Small intestine (tissue), 7 donors: ENCODE results near the gene ENGASE. TPM values are rescaled to one million over a fixed set of nuclear protein-coding genes. Genes with fewer than 3 reads are reported as not detected.

Experiments
- DNase-seq, 2 donors: peaks; one replicate each; pipeline versions ENCODE4 v3.0.0 to v3.0.0-alpha.2; 2013
- FAIRE-seq: peaks from 2 replicates; lab custom pipeline; 2012; peaks lifted over from hg19 to GRCh38; lab: Jason Lieb, UNC
- H3K27ac ChIP-seq, 3 donors: one replicate each; pipeline ENCODE4 v1.5.1; 2013; ENCODE audit warnings: low read length in 2 of 3, mild to moderate bottlenecking in 2 of 3, control low read depth in 1 of 3, inconsistent platforms in 1 of 3, low read depth in 1 of 3, moderate library complexity in 1 of 3
- H3K27me3 ChIP-seq, 3 donors: one replicate each; pipeline ENCODE4 v1.6.1; 2013; ENCODE audit warnings: low read length in 3 of 3, inconsistent platforms in 1 of 3; ENCODE audit not compliant: control insufficient read depth in 3 of 3, insufficient read depth in 3 of 3
- H3K36me3 ChIP-seq, 3 donors: one replicate each; pipeline ENCODE4 v1.6.1; 2013; ENCODE audit warnings: low read length in 3 of 3, inconsistent platforms in 1 of 3, low read depth in 1 of 3, mild to moderate bottlenecking in 1 of 3, moderate library complexity in 1 of 3; ENCODE audit not compliant: control insufficient read depth in 3 of 3, insufficient read depth in 2 of 3
- H3K4me1 ChIP-seq, 3 donors: one replicate each; pipeline ENCODE4 v1.6.1; 2013; ENCODE audit warnings: low read length in 2 of 3, inconsistent platforms in 1 of 3, low read depth in 1 of 3, mild to moderate bottlenecking in 1 of 3, moderate library complexity in 1 of 3; ENCODE audit not compliant: control insufficient read depth in 3 of 3, insufficient read depth in 2 of 3
- H3K4me3 ChIP-seq, 3 donors: one replicate each; pipeline ENCODE4 v1.5.1; 2013; ENCODE audit warnings: low read length in 3 of 3, control low read depth in 1 of 3, inconsistent platforms in 1 of 3, low read depth in 1 of 3, mild to moderate bottlenecking in 1 of 3, moderate library complexity in 1 of 3
- H3K9me3 ChIP-seq, 2 donors: one replicate each; pipeline ENCODE4 v1.6.1; 2013; ENCODE audit warnings: low read depth in 1 of 2, low read length in 1 of 2; ENCODE audit not compliant: control insufficient read depth in 2 of 2, insufficient read depth in 1 of 2
- WGBS, 3 donors: extraction: QIAGEN DNeasy Blood & Tissue Kit; methylation state at CpG; one replicate each; pipeline ENCODE4 v1.1.7; 2013; 5-methylcytosine and 5-hydroxymethylcytosine counted together
- polyA plus RNA-seq, 4 donors: library from polyadenylated mRNA; stranded (reverse) in 3 of 4; unstranded in 1 of 4; fragments of 200-250 nt in 3 of 4; fragments of 120-200 nt in 1 of 4; gene quantifications; one replicate each; pipeline versions ENCODE4 v1.2.1 to v1.2.3, GENCODE V29; 2013
- donor health status: healthy with polysubstance abuse.
- donor health status: control.
- donor health status: control.
- donor health status: Bipolar disorder and iron deficiency.
- donor health status: healthy.

The ENGASE gene
- polyA plus RNA-seq, 4 donors: 17.6 to 87.9 (median 31.0) TPM

DNA sequence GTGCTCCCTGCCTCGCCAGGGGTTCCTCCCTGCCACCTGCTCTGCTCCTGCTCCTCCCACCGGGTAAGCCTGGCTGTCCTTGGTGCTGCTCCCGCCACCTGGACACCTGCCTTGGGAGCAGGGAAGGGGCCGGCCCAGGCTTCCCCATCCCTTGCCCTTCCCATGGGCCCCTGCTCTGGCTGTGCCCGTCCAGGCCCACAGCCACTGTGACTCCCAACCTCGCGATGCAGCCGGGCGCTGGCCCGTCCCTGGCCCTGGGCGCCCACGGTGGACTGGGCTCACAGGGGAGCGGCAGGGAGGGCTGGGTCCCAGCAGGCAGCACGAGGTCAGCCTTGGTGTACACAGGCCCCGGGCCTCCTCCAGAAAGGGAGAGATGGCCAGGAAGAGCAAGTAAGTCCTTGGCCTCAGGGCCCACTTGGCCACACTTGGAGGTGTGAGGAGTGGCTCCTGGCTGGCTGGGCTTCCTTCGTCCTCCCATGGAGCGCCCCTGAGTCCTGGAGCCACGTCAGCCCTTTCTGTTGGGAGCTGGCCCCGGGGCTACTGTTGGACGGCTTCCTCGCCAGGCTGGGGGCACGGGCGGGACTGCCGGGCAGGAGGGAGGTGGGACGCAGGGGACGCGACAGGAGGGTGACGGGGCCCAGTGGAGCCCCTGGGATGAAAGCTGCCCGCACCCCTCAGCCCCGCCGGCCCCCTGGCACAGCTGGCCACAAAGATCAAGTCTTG is 15.3 kb downstream of the ENGASE start:
- peaks cover 0 to 3% (median 0%) of the 10 kb centered on the region in 3 donors for H3K4me1 ChIP-seq
- H3K4me3 ChIP-seq: no peak overlapping the region
- FAIRE-seq: no peak
- H3K27me3 ChIP-seq: peaks cover 1 to 19% (median 6%) of the 10 kb centered on the region in 3 donors
- H3K36me3 ChIP-seq: peaks cover 1 to 43% (median 12%) of the 10 kb centered on the region in 3 donors
- WGBS, 3 donors: 28 to 76% (median 50%) methylated on average over 28 to 31 of the region's 31 CpGs
- no peaks in the 10 kb centered on the region for H3K9me3 ChIP-seq
- no peak overlapping the region for H3K27ac ChIP-seq
- no peak for DNase-seq

DNA sequence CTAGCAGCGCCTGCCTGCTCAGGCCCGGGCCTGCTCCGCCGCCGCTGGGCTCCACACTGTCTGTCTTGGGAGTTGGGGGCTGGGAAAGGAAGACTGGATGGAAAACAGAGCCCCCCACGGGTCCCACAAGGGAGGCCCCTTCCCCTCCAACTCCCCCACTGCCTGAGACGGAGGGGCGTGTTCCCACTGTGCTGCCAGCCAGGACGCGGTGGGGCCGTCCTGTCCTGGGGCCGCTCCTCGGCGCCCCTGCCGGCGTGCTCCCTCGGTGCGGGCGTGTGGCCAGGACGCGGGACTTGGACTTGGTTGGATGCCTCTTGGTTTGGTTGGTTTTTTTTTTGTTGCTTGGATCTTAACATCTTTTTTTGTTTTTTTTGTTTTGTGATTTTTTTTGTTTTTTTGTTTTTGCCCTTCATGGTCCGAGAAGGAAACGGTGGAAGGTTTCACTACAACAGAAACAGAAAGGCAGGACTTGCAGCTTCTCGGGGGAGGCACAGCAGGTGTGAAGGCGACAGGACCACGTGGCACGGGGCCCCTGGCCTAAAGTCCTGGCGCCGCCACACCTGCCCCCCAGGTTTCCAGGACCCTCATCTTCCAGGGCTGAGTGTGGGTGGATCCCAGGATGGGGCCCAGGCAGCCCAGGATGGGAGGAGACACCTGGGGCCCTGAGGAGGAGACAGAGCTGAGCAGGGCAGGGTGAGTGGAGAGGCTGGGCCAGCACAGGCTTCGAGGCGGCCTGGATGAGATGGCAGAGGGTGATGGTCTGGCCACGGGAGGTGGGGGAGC is 16.0 kb downstream of the ENGASE start:
- FAIRE-seq (no peak), DNase-seq (peak; percentile 29 to 48)
- no peak overlapping the region for H3K4me3 ChIP-seq
- H3K27ac ChIP-seq: no peak overlapping the region
- H3K36me3 ChIP-seq: peaks cover 0 to 36% (median 6%) of the 10 kb centered on the region in 3 donors
- H3K9me3 ChIP-seq: no peaks in the 10 kb centered on the region
- WGBS, 3 donors: 22 to 38% (median 28%) methylated on average over 31 to 32 of the region's 32 CpGs
- H3K27me3 ChIP-seq: peaks cover 2 to 26% (median 6%) of the 10 kb centered on the region in 3 donors
- H3K4me1 ChIP-seq: peaks cover 0 to 3% (median 0%) of the 10 kb centered on the region in 3 donors

DNA sequence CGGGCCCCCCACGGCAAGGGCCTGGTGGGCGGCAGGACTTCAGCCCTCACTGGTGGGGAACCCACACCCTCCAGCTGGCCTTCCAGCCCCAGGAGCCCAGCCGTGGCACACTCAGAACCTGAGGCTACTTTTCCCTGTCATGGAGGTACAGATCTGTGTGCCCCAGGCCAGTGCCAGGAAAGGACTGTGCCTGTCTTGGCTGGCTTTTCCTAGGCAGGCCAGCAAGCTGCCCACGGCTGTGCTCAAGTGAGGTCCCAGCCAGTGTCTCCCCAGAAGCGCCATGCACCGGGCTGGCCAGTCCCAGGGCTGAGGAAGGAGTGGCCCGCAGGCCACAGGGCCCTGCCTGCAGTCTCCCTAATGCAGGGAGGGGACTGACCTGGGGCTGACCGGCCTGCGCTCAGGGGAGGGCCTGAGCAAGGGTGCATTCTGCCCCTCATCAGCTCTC is 16.6 kb downstream of the ENGASE start:
- Histone ChIP-seq H3K27ac (no peak overlapping the region), H3K4me3 (no peak overlapping the region), H3K4me1 (peaks cover 0 to 3% (median 0%) of the 10 kb centered on the region in 3 donors), H3K27me3 (peaks cover 2 to 29% (median 6%) of the 10 kb centered on the region in 3 donors), H3K9me3 (no peaks in the 10 kb centered on the region), H3K36me3 (peaks cover 0 to 30% (median 0%) of the 10 kb centered on the region in 3 donors)
- FAIRE-seq (no peak), DNase-seq (no peak)
- WGBS, 3 donors: 57 to 80% (median 73%) methylated on average over 9 to 10 of the region's 10 CpGs

DNA sequence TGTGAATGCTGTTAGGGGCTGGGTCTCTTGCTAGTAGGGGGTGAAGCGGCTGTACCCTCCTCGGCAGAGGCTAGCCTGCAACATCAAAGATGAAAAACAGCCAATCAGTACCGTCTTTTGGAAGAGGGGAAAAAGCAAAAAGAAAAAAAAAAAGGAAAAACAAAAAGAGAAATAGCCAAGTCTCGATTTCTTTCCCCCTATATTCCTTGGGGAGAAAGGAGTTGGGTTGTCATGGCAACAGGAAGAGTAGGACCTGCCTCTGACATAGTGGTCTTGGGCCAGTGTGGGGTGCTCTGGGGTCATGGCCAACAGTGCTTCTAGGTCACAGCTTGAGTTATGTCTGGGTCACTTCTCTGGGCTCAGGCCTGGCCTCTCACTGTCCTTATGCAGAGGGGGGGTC is 17.9 kb downstream of the ENGASE start:
- DNase-seq (no peak), FAIRE-seq (no peak)
- Histone ChIP-seq H3K9me3 (no peaks in the 10 kb centered on the region), H3K4me3 (no peak overlapping the region), H3K27ac (no peak overlapping the region), H3K4me1 (peaks cover 0 to 3% (median 0%) of the 10 kb centered on the region in 3 donors), H3K27me3 (peaks cover 5 to 39% (median 6%) of the 10 kb centered on the region in 3 donors), H3K36me3 (peaks cover 0 to 17% (median 0%) of the 10 kb centered on the region in 3 donors)
- 47 to 59% (median 57%) methylated on average over 4 of the region's 4 CpGs for WGBS, 3 donors

DNA sequence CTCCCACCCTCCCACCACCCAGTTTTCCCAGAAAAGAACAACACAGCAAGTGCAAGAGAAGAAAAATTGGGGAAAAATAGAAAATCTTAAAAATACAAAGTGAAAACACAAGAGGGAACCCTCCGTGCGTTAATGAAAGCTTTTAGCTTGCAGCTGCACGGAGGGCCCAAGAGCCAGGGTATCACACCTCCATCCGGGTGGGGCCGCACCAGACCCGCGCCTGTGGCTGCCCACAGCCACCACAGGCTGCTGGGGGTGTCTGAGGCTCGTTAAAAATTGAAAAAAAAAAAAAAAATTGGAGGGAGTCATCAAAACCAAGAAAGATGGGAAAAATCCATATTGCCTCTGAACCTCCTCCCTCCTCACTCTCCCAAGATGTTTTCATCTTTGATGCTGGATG is 18.6 kb downstream of the ENGASE start:
- H3K36me3 ChIP-seq: peaks cover 0 to 10% (median 0%) of the 10 kb centered on the region in 3 donors
- H3K9me3 ChIP-seq: no peaks in the 10 kb centered on the region
- H3K27me3 ChIP-seq: peaks cover 6 to 46% (median 11%) of the 10 kb centered on the region in 3 donors
- H3K4me3 ChIP-seq: no peak overlapping the region
- peaks cover 0 to 3% (median 0%) of the 10 kb centered on the region in 3 donors for H3K4me1 ChIP-seq
- H3K27ac ChIP-seq: no peak overlapping the region
- FAIRE-seq: no peak
- no peak for DNase-seq
- WGBS, 3 donors: 15 to 53% (median 42%) methylated on average over 8 of the region's 8 CpGs

DNA sequence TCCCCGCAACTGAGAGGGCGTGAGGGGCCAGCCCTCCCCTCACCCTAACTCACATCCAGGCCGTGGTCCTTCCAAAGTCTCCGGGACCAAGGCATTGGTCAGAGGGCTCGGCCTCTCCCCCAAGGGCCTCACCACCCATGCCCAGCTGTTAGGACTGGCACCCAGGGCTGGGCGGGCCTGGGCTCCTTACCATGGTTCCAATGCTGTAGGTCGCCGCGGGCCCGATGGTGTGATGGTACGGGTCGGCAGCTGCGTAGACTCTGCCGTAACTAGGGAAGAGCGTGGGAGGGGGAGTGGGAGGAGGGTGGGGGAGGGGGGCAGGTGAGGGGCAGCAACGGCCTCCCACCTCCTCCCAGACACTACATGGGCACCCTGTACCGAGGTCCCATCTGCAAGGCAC is 19.6 kb downstream of the ENGASE start:
- no peak overlapping the region for H3K27ac ChIP-seq
- FAIRE-seq (no peak), DNase-seq (no peak)
- 78 to 84% (median 83%) methylated on average over 14 to 17 of the region's 17 CpGs for WGBS, 3 donors
- peaks cover 0 to 3% (median 0%) of the 10 kb centered on the region in 3 donors for H3K4me1 ChIP-seq
- peaks cover 0 to 1% (median 0%) of the 10 kb centered on the region in 3 donors for H3K36me3 ChIP-seq
- H3K27me3 ChIP-seq: peaks cover 6 to 56% (median 16%) of the 10 kb centered on the region in 3 donors
- H3K9me3 ChIP-seq: no peaks in the 10 kb centered on the region
- H3K4me3 ChIP-seq: no peak overlapping the region

DNA sequence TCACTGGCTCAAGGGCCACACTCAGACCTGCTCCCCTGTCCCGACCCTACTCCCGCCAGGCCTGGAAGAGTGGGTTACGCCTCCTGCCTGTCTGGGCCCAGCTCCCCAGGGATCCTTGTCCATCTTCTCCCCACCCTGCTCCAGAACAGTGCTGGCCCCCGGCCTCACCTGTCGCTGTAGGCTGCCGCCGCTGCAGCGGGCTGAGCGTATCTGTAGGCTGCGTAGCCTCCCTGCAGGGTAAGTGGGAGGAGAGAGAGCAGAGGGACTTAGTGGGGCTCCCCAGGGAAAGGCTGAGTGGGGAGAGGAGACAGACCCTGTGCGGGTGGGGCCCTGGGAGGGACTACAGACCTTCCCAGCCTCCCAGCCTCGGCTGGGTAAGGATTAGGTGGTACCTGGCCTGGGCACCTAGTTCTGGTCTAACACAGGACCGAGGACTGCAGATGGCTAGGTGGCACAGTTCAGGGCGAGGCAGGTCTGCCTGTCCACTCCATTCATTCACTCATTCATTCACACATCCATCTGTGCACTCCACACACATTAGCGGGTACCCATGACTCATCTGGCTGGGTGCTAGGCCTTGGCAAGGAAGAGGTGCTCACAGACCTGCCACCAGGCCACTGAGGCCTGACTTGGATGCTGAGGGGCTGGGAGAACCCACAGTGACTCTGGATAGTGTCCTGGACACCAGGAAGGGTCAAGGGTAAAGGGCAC is 20.9 kb downstream of the ENGASE start:
- peaks cover 6 to 64% (median 19%) of the 10 kb centered on the region in 3 donors for H3K27me3 ChIP-seq
- no peaks in the 10 kb centered on the region for H3K9me3 ChIP-seq
- H3K4me3 ChIP-seq: no peak overlapping the region
- no peak for FAIRE-seq
- peaks cover 0 to 3% (median 0%) of the 10 kb centered on the region in 3 donors for H3K4me1 ChIP-seq
- H3K27ac ChIP-seq: no peak overlapping the region
- no peak for DNase-seq
- 80 to 89% (median 82%) methylated on average over 14 to 15 of the region's 15 CpGs for WGBS, 3 donors
- no peaks in the 10 kb centered on the region for H3K36me3 ChIP-seq

DNA sequence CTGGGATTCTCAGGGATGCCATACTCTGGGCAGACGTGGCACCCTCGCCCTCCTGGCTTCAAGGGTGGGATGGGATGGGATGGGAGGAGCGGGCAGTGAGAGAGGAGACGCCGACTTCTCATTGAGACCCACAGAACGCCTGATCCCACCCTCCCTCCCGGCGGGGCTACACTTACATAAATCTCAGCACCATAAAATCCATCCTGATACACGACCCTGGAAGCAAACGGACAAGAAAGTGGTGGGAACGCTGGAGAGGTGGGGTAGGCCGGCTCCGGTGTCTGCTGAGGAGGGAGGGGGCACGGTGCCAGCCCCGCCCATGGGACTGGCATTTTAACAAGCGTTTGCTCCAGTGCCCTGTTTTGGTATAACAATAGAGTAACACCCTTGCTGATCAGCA is 21.9 kb downstream of the ENGASE start:
- DNase-seq (no peak), FAIRE-seq (no peak)
- Histone ChIP-seq H3K27me3 (peaks cover 6 to 72% (median 21%) of the 10 kb centered on the region in 3 donors), H3K9me3 (no peaks in the 10 kb centered on the region), H3K4me3 (no peak overlapping the region), H3K4me1 (no peaks in the 10 kb centered on the region), H3K27ac (no peak overlapping the region), H3K36me3 (no peaks in the 10 kb centered on the region)
- 37 to 51% (median 43%) methylated on average over 16 of the region's 16 CpGs for WGBS, 3 donors
